ENCODE measurements around the gene LBHD2. TPM values are rescaled to one million over a fixed set of nuclear protein-coding genes. Genes with fewer than 3 reads are reported as not detected.

Gene LBHD2
- polyA plus RNA-seq, 1 of the 3 experiments (the other 2 are of a cell fraction), result not detected

GRCh38 chr14:103061482-103061976 lies 22.5 kb upstream of the LBHD2 start:
- Histone ChIP-seq H3K4me3 (ENCODE audit: low read depth in 2 of 2, low read length in 1 of 2) (no peak overlapping the region), H3K9ac (no peak overlapping the region), H3K9me2 (no peaks in the 10 kb centered on the region), H3K79me2 (ENCODE audit: insufficient read depth) (peaks cover 27% of the 10 kb centered on the region), H2AFZ (ENCODE audit: low read depth) (no peak overlapping the region), H3F3A (replicated peaks; ENCODE audit: insufficient read depth) (peaks cover 10% of the 10 kb centered on the region), H3K27me3 (ENCODE audit: insufficient read depth) (no peaks in the 10 kb centered on the region), H3K4me2 (no peak overlapping the region), H3K4me1 (ENCODE audit: control insufficient read depth in 1 of 2, insufficient read depth in 2 of 2, low read depth in 1 of 2, low read length in 1 of 2) (peaks cover 11 to 14% of the 10 kb centered on the region in 2 experiments; a peak in 2 of 4 replicates), H3K9me3 (no peaks in the 10 kb centered on the region), H3K27ac (ENCODE audit: low read depth in 2 of 2, low read length in 1 of 2) (no peak overlapping the region), H3K36me3 (replicated peaks in 1 of 2; ENCODE audit: control insufficient read depth in 1 of 2, insufficient read depth in 2 of 2, low read length in 1 of 2) (peaks cover 0 to 3% of the 10 kb centered on the region in 2 experiments), H4K20me1 (ENCODE audit: insufficient read depth) (no peaks in the 10 kb centered on the region)
- WGBS (ENCODE audit: low lambda C conversion rate), result 89% methylated on average over 6 of the region's 6 CpGs
- DNase-seq, result no peak
- POLR2A ChIA-PET, result no interaction called here
- TF ChIP-seq NFIC (IDR thresholded peaks at IDR 0.05; ENCODE audit: borderline replicate concordance) (no peak), EP300 (IDR thresholded peaks at IDR 0.05; ENCODE audit: borderline replicate concordance in 1 of 2, low read depth in 1 of 2, low read length in 1 of 2) (no peak), TEAD4 (IDR thresholded peaks at IDR 0.05; ENCODE audit: borderline replicate concordance, insufficient read depth) (no peak), TAF1 (IDR thresholded peaks at IDR 0.05; ENCODE audit: borderline replicate concordance, low read depth, low read length) (no peak), MAX (IDR thresholded peaks at IDR 0.05; ENCODE audit: low read depth) (no peak), FOXM1 (IDR thresholded peaks at IDR 0.05; ENCODE audit: low read depth) (no peak), RAD21 (IDR thresholded peaks at IDR 0.05; ENCODE audit: low read length) (no peak), RFX5 (IDR thresholded peaks at IDR 0.05; ENCODE audit: low read length) (no peak), REST (IDR thresholded peaks at IDR 0.05; ENCODE audit: low read depth, low read length) (no peak), ELF1 (IDR thresholded peaks at IDR 0.05) (no peak), NRF1 (IDR thresholded peaks at IDR 0.05; ENCODE audit: low read depth, low read length) (no peak), FOXJ3 (CRISPR knock-in tag; IDR thresholded peaks at IDR 0.05) (no peak), USF1 (IDR thresholded peaks at IDR 0.05; ENCODE audit: borderline replicate concordance, low read depth) (no peak), MEF2A (IDR thresholded peaks at IDR 0.05; ENCODE audit: borderline replicate concordance, low read depth) (no peak), FOSL2 (IDR thresholded peaks at IDR 0.05; ENCODE audit: borderline replicate concordance, low read depth) (no peak), GABPA (IDR thresholded peaks at IDR 0.05; ENCODE audit: low read depth) (no peak), JUND (IDR thresholded peaks at IDR 0.05) (no peak), MXI1 (IDR thresholded peaks at IDR 0.05; ENCODE audit: low read depth, low read length) (no peak), YY1 (IDR thresholded peaks at IDR 0.05; ENCODE audit: low read depth) (no peak), USF2 (IDR thresholded peaks at IDR 0.05; ENCODE audit: borderline replicate concordance, low read depth, low read length) (no peak)
- CTCF ChIA-PET, result no interaction called here
